ENCODE results near the gene HSPA8. TPM values are rescaled to one million over a fixed set of nuclear protein-coding genes. Genes with fewer than 3 reads are reported as not detected.

Gene HSPA8
- total RNA-seq, 1 donor from 2014 or later = 1,278 TPM

DNA sequence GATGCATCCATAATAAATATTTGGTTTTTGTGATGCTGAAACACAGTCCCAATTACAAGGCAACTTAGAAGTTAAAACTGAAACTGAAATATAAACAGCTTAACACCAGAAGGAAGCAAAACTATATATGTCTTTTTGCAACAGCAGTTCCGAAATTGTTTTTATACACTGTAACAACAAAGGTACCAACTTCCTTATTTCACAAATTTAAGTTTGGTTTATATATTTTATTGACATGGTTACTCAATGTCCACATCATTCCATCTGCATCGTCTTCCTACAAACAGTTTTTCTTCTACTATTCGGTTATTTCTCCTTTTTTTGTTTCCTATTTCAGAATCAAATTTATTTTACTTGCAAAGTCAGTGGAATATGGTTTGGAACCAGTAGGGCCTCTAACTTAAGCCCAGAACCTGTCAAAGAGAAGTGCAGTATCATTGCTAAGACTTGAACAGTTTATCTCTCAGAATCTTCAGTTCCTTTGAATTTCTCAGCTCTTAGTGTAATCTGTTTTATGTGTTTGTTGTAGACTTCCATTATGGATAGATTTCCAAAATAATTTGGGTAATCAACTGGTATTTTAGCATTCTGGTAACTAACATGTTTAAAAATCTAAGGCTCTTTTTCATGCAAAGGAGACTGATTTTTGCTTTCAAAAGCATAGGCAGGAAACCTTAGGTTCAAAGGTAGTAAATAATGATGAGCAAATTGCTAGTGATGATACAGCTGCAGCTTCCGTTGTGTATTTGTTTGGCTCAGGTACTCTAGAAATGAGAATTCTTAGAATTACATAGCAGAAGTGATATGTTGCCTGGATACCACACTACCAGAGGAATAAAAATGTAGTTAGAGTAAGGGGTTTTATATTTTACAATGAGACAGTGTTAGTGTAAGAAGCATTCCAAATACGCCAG, 8.2 kb upstream of the HSPA8 start:
- no peak for DNase-seq
- Mint-ChIP-seq H3K9me3 (no peaks in the 10 kb centered on the region), H3K27ac (peak overlapping the region; percentile 89), H3K4me1 (peaks cover 56% of the 10 kb centered on the region), H3K36me3 (ENCODE audit: low read depth) (peaks cover 9% of the 10 kb centered on the region), H3K4me3 (peak overlapping the region; percentile 82), H3K27me3 (no peaks in the 10 kb centered on the region)
- no peak for TF ChIP-seq CTCF (IDR thresholded peaks at IDR 0.05)
- ChIA-PET POLR2A (interaction anchor here (0.9 to 3.5 kb wide), 3 partner anchors 8 to 15 kb away, joined by 5 to 30 read pairs (median 6); partner anchors contain the start of gene HSPA8), CTCF (interaction anchor here (1.4 to 1.6 kb wide), 3 partner anchors 9 to 217 kb away, joined by 3 to 4 read pairs (median 3); no protein-coding TSS in a partner anchor)
- ATAC-seq (ENCODE audit: low read depth) = peak; percentile 45
- intact Hi-C loops (cut with micrococcal nuclease) = loop anchor here (1.0 to 10.0 kb wide), 3 partner anchors 8 to 1615 kb away; partner anchors contain the start of genes HSPA8, SORL1 and SORL1-AS1

GRCh38 chr11:123065621-123066020, 3.7 kb upstream of the HSPA8 start:
- no peak overlapping the region for H3K4me3 Mint-ChIP-seq
- TF ChIP-seq CTCF (IDR thresholded peaks at IDR 0.05) = no peak
- H3K4me1 Mint-ChIP-seq = peaks cover 63% of the 10 kb centered on the region
- H3K27me3 Mint-ChIP-seq = no peaks in the 10 kb centered on the region
- DNase-seq = no peak
- POLR2A ChIA-PET = interaction anchor here (0.7 kb wide), 1 partner anchor 187 kb away, joined by 3 read pairs; no protein-coding TSS in a partner anchor
- no peak for ATAC-seq (ENCODE audit: low read depth)
- intact Hi-C loops (cut with micrococcal nuclease) = loop anchor here (10.0 kb wide), 2 partner anchors 351 to 1611 kb away; partner anchors contain the start of genes SORL1 and SORL1-AS1
- CTCF ChIA-PET = interaction anchor here (1.7 kb wide), 1 partner anchor 9 kb away, joined by 4 read pairs; no protein-coding TSS in a partner anchor
- no peaks in the 10 kb centered on the region for H3K9me3 Mint-ChIP-seq
- H3K27ac Mint-ChIP-seq = peak overlapping the region; percentile 100
- H3K36me3 Mint-ChIP-seq (ENCODE audit: low read depth) = peaks cover 28% of the 10 kb centered on the region

- ATAC-seq (ENCODE audit: low read depth) (no peak), DNase-seq (no peak)
- Mint-ChIP-seq H3K27ac (peak overlapping the region; percentile 100), H3K4me1 (peaks cover 64% of the 10 kb centered on the region), H3K36me3 (ENCODE audit: low read depth) (peaks cover 44% of the 10 kb centered on the region), H3K9me3 (no peaks in the 10 kb centered on the region), H3K4me3 (peak overlapping the region; percentile 97), H3K27me3 (no peaks in the 10 kb centered on the region)
- intact Hi-C loops (cut with micrococcal nuclease) = loop anchor here (2.0 to 10.0 kb wide), 7 partner anchors 181 to 1683 kb away; partner anchors contain the start of genes JHY, SORL1, SORL1-AS1 and UBASH3B
- ChIA-PET CTCF (interaction anchor here (1.2 to 1.6 kb wide), 2 partner anchors 10 to 41 kb away, joined by 4 to 7 read pairs; no protein-coding TSS in a partner anchor), POLR2A (interaction anchor here (0.6 to 1.2 kb wide), 5 partner anchors 8 to 180 kb away, joined by 3 to 7 read pairs (median 5); no protein-coding TSS in a partner anchor)
- TF ChIP-seq CTCF (IDR thresholded peaks at IDR 0.05) = no peak
These were observed 2.1 kb upstream of the HSPA8 start for GRCh38 chr11:123063826-123064657.

- ChIA-PET POLR2A (interaction anchor here (0.6 to 2.6 kb wide), 11 partner anchors 8 to 418 kb away, joined by 3 to 30 read pairs (median 4); no protein-coding TSS in a partner anchor), CTCF (interaction anchor here (1.0 to 1.6 kb wide), 2 partner anchors 9 kb away, joined by 3 to 7 read pairs; no protein-coding TSS in a partner anchor)
- peaks cover 53% of the 10 kb centered on the region for H3K36me3 Mint-ChIP-seq (ENCODE audit: low read depth)
These were observed 1.2 kb upstream of the HSPA8 start for GRCh38 chr11:123062892-123063825.

More at GRCh38 chr11:123062892-123063825, 1.2 kb upstream of the HSPA8 start:
- Mint-ChIP-seq H3K4me1 (peaks cover 64% of the 10 kb centered on the region), H3K27me3 (no peaks in the 10 kb centered on the region), H3K4me3 (peak overlapping the region; percentile 97), H3K27ac (peak overlapping the region; percentile 100), H3K9me3 (no peaks in the 10 kb centered on the region)
- TF ChIP-seq CTCF (IDR thresholded peaks at IDR 0.05) = no peak
- peak; percentile 4 for ATAC-seq (ENCODE audit: low read depth)
- no peak for DNase-seq
- intact Hi-C loops (cut with micrococcal nuclease) = loop anchor here (1.0 to 10.0 kb wide), 10 partner anchors 7 to 1771 kb away; partner anchors contain the start of genes JHY, SC5D, SORL1 and SORL1-AS1
